ENCODE results near the gene ANAPC4.
"Not testable (repeated sequence)": the region's sequence is repeated elsewhere in the genome, so short reads cannot be mapped to it uniquely, and the experiment has no call there.

ANAPC4 gene

GRCh38 chr4:25356068-25356467 is 21.0 kb upstream of the ANAPC4 start:
- no peak for DNase-seq (ENCODE audit: insufficient read length)
- TF ChIP-seq TAF1 (IDR thresholded peaks at IDR 0.05; ENCODE audit: borderline replicate concordance, low read depth, low read length), result no peak
- no peak for TF ChIP-seq POLR2A (IDR thresholded peaks at IDR 0.05; ENCODE audit: low read depth, low read length)
- TF ChIP-seq POLR2AphosphoS5 (IDR thresholded peaks at IDR 0.05; ENCODE audit: low read depth, low read length), result no peak
- FAIRE-seq, result no peak

GRCh38 chr4:25358515-25359275 is 18.4 kb upstream of the ANAPC4 start:
- FAIRE-seq, result no peak
- DNase-seq (ENCODE audit: insufficient read length), result no peak
- TF ChIP-seq TAF1 (IDR thresholded peaks at IDR 0.05; ENCODE audit: borderline replicate concordance, low read depth, low read length) (no peak), POLR2A (IDR thresholded peaks at IDR 0.05; ENCODE audit: low read depth, low read length) (no peak), POLR2AphosphoS5 (IDR thresholded peaks at IDR 0.05; ENCODE audit: low read depth, low read length) (no peak)

- FAIRE-seq (no peak), DNase-seq (ENCODE audit: insufficient read length) (no peak)
- TF ChIP-seq POLR2A (IDR thresholded peaks at IDR 0.05; ENCODE audit: low read depth, low read length) (no peak), POLR2AphosphoS5 (IDR thresholded peaks at IDR 0.05; ENCODE audit: low read depth, low read length) (no peak), TAF1 (IDR thresholded peaks at IDR 0.05; ENCODE audit: borderline replicate concordance, low read depth, low read length) (no peak)
Measured at GRCh38 chr4:25361253-25361652, 15.8 kb upstream of the ANAPC4 start.

- no peak for DNase-seq (ENCODE audit: insufficient read length)
- TF ChIP-seq POLR2AphosphoS5 (IDR thresholded peaks at IDR 0.05; ENCODE audit: low read depth, low read length) (no peak), TAF1 (IDR thresholded peaks at IDR 0.05; ENCODE audit: borderline replicate concordance, low read depth, low read length) (no peak), POLR2A (IDR thresholded peaks at IDR 0.05; ENCODE audit: low read depth, low read length) (no peak)
- no peak for FAIRE-seq
Measured at GRCh38 chr4:25367004-25367621, 9.9 kb upstream of the ANAPC4 start.

GRCh38 chr4:25367877-25368276 is 9.2 kb upstream of the ANAPC4 start:
- FAIRE-seq, result no peak

GRCh38 chr4:25368315-25368714 is 8.7 kb upstream of the ANAPC4 start:
- no peak for DNase-seq (ENCODE audit: insufficient read length)
- no peak for FAIRE-seq
- TF ChIP-seq TAF1 (IDR thresholded peaks at IDR 0.05; ENCODE audit: borderline replicate concordance, low read depth, low read length) (no peak), POLR2AphosphoS5 (IDR thresholded peaks at IDR 0.05; ENCODE audit: low read depth, low read length) (no peak), POLR2A (IDR thresholded peaks at IDR 0.05; ENCODE audit: low read depth, low read length) (no peak)

More at GRCh38 chr4:25367877-25368276, 9.2 kb upstream of the ANAPC4 start:
- no peak for DNase-seq (ENCODE audit: insufficient read length)
- TF ChIP-seq TAF1 (IDR thresholded peaks at IDR 0.05; ENCODE audit: borderline replicate concordance, low read depth, low read length), result no peak
- no peak for TF ChIP-seq POLR2AphosphoS5 (IDR thresholded peaks at IDR 0.05; ENCODE audit: low read depth, low read length)
- no peak for TF ChIP-seq POLR2A (IDR thresholded peaks at IDR 0.05; ENCODE audit: low read depth, low read length)

GRCh38 chr4:25370242-25370641 is 6.8 kb upstream of the ANAPC4 start:
- no peak for DNase-seq (ENCODE audit: insufficient read length)
- TF ChIP-seq POLR2AphosphoS5 (IDR thresholded peaks at IDR 0.05; ENCODE audit: low read depth, low read length) (no peak), TAF1 (IDR thresholded peaks at IDR 0.05; ENCODE audit: borderline replicate concordance, low read depth, low read length) (no peak), POLR2A (IDR thresholded peaks at IDR 0.05; ENCODE audit: low read depth, low read length) (no peak)
- no peak for FAIRE-seq

- FAIRE-seq; DNase-seq (ENCODE audit: insufficient read length): not testable (repeated sequence)
Measured at GRCh38 chr4:25372549-25372948, 4.5 kb upstream of the ANAPC4 start.

- DNase-seq (ENCODE audit: insufficient read length), result no peak
- FAIRE-seq, result no peak
Measured at GRCh38 chr4:25377572-25378436, 741 bp downstream of the ANAPC4 start.

GRCh38 chr4:25378437-25378743 is 1.3 kb downstream of the ANAPC4 start:
- FAIRE-seq (no peak), DNase-seq (ENCODE audit: insufficient read length) (no peak)
- TF ChIP-seq TAF1 (IDR thresholded peaks at IDR 0.05; ENCODE audit: borderline replicate concordance, low read depth, low read length) (no peak), POLR2AphosphoS5 (IDR thresholded peaks at IDR 0.05; ENCODE audit: low read depth, low read length) (no peak), POLR2A (IDR thresholded peaks at IDR 0.05; ENCODE audit: low read depth, low read length) (no peak)

More at GRCh38 chr4:25377572-25378436, 741 bp downstream of the ANAPC4 start:
- no peak for TF ChIP-seq POLR2AphosphoS5 (IDR thresholded peaks at IDR 0.05; ENCODE audit: low read depth, low read length)
- no peak for TF ChIP-seq TAF1 (IDR thresholded peaks at IDR 0.05; ENCODE audit: borderline replicate concordance, low read depth, low read length)
- no peak for TF ChIP-seq POLR2A (IDR thresholded peaks at IDR 0.05; ENCODE audit: low read depth, low read length)

GRCh38 chr4:25379591-25379990 is 2.5 kb downstream of the ANAPC4 start:
- FAIRE-seq, result no peak
- DNase-seq (ENCODE audit: insufficient read length), result no peak
- TF ChIP-seq TAF1 (IDR thresholded peaks at IDR 0.05; ENCODE audit: borderline replicate concordance, low read depth, low read length) (no peak), POLR2AphosphoS5 (IDR thresholded peaks at IDR 0.05; ENCODE audit: low read depth, low read length) (no peak), POLR2A (IDR thresholded peaks at IDR 0.05; ENCODE audit: low read depth, low read length) (no peak)
